NCI-H1694 treated with DMSO at 0.1 percent for 48 hours (cell line): ENCODE results near the gene ISOC1.

ENCODE experiments used
- DNase-seq: peaks from one replicate; lab custom pipeline; 2025; lab: John Stamatoyannopoulos, UW

The ISOC1 gene

DNA sequence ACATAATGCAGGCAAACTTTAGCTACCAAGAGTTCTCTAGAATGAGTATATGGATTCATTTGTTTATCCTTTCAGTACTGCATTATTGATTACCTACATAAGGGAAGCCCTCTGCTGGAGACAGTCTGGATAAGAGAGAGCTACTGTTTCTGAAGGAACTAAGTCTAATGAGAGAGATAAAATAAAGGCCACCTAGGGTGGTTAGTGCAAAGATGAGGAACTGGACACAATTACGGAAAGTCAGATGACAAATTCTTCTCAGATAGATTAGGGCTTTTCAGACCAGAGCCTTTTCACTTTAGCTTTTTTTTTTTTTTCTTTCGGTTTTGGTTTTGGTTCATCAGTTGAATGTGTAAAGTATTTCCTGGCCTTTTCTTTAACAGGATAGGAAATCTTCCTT lies 31.3 kb downstream of the ISOC1 start:
- no peak for DNase-seq

GRCh38 chr5:129133553-129133952 lies 39.0 kb downstream of the ISOC1 start:
- DNase-seq: no peak

GRCh38 chr5:129135633-129136032 lies 41.1 kb downstream of the ISOC1 start:
- no peak for DNase-seq

DNA sequence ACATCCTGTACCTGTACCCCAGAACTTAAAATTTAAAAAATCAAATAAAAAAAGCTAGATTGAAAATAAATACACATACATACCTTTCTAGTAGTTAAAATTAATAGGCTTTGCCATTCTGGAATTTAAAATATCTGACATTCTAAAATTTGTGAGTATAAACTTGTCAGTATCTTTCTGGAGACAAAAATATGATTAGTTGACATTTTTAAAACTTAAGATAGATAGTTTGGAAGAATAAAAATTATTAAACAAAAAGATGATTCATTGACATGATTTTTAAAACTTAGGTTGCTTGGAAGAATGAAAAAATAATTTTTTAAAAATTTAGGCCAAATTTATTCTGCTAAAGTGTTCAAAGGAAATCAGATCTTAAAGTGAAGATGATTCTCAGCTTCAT lies 43.1 kb downstream of the ISOC1 start:
- no peak for DNase-seq

GRCh38 chr5:129141078-129141477 lies 46.5 kb downstream of the ISOC1 start:
- DNase-seq: no peak

DNA sequence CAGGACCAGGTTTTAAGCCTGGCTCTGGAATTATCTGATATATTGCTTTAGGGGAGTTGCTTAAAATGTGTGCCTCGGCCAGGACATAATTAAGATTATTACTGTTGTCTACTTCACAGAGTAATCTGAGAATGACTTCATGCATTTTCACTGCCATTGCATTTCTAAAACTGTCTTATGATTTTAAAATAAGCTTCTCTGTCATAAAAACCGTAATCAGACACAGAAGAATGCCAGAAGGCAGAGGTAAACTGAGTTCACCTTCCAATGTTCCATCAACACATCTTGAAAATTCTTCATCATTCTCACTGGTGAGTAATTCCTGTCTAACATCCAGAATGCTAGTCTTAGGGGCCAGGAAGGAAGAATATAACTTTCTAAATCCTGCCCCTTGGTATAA lies 47.1 kb downstream of the ISOC1 start:
- no peak for DNase-seq

DNA sequence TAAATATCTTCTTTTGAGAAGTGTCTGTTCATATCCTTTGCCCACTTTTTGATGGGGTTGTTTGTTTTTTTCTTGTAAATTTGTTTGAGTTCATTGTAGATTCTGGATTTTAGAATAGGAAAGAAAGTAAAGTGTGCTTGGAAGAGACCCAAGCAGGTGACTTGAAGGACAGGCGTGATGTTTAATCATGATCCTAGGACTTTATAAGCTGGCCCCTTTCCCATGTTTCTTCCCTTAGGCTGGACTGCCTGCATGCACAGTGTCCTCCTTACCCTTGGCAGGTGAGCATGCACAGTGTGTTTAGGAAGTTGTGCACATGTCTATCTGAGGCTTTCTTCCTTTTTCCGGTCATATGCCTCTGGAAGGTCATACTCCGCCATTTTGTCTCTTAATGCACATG lies 61.3 kb downstream of the ISOC1 start:
- no peak for DNase-seq

DNA sequence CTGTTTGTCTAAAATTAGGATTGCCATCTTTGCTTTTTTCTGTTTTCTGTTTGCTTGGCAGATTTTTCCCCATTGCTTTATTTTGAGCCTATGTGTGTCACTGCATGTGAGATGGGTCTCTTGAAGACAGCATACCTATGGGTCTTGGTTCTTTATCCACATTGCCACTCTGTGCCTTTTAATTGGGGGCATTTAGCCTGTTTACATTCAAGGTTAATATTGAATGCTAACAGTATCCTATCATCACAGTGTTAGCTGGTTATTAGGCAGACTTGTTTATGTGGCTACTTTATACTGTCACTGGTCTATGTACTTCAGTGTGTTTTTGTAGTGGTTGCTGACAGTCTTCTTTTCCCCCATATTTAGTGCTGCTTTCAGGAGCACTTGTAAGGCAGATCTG lies 67.3 kb downstream of the ISOC1 start:
- no peak for DNase-seq
